Superior temporal gyrus (tissue), 1 donor: ENCODE data around the gene HOMER2.

Experiments
- DNase-seq: peaks from one replicate; pipeline ENCODE4 v3.0.0-alpha.2; 2016; ENCODE audit errors: extremely low spot score

The HOMER2 gene

GRCh38 chr15:82799183-82799841 is 153.2 kb downstream of the HOMER2 start:
- DNase-seq, result no peak
